Body of pancreas (tissue), 4 donors: ENCODE results near the gene SEC14L2. TPM values are rescaled to one million over a fixed set of nuclear protein-coding genes. Genes with fewer than 3 reads are reported as not detected.
A peak's percentile ranks its signal among the peaks of the same experiment; 100 is the strongest.

ENCODE experiments used
- ATAC-seq: fragments of 150-250 bp; one replicate; pipeline ENCODE4 v1.9.1; 2016
- DNase-seq, 4 donors: peaks; one replicate each; pipeline ENCODE4 v3.0.0-alpha.2; 2019
- H3K27ac ChIP-seq, 4 donors: fragments of 200-600 bp; sonication (generic); 1 replicate in 3 of 4; 2 replicates in 1 of 4; pipeline versions ENCODE4 v1.5.1 to v1.6.1; 2016 to 2019; ENCODE audit warnings: mild to moderate bottlenecking in 1 of 4, mixed read lengths in 1 of 4, moderate library complexity in 1 of 4
- H3K27me3 ChIP-seq, 2 donors: fragments of 200-600 bp; sonication (generic); one replicate each; pipeline ENCODE4 v1.6.0; 2016; ENCODE audit warnings: mild to moderate bottlenecking in 1 of 2
- H3K36me3 ChIP-seq, 2 donors: fragments of 200-600 bp; sonication (generic); replicated peaks in 1 of 2; 2 replicates each; pipeline ENCODE4 v1.5.1; 2016; ENCODE audit warnings: low read depth in 2 of 2; ENCODE audit not compliant: insufficient read depth in 1 of 2
- H3K4me1 ChIP-seq: fragments of 200-600 bp; sonication (generic); one replicate; pipeline ENCODE4 v1.6.0; 2016
- H3K4me3 ChIP-seq, 2 donors: fragments of 200-600 bp; sonication (generic); 1 replicate in 1 of 2; 2 replicates in 1 of 2; pipeline ENCODE4 v1.5.1; 2016 to 2019
- H3K9me3 ChIP-seq, 3 donors: fragments of 200-600 bp; sonication (generic); 1 replicate in 2 of 3; 2 replicates in 1 of 3; pipeline ENCODE4 v1.5.1; 2016
- CTCF ChIP-seq, 7 experiments: fragments of 450-650 bp in 4 of 7; fragments of 200-600 bp in 3 of 7; sonication (generic) in 3 of 7; IDR thresholded peaks; one replicate each; pipeline ENCODE4 v1.5.1; 2016 to 2019; ENCODE audit warnings: antibody characterized with exemption in 7 of 7
- POLR2A ChIP-seq, 3 donors: fragments of 450-650 bp; IDR thresholded peaks; one replicate each; pipeline ENCODE4 v1.6.1; 2016; ENCODE audit warnings: antibody characterized with exemption in 3 of 3, mild to moderate bottlenecking in 2 of 3
- WGBS, 2 donors: methylation state at CpG; one replicate each; pipeline ENCODE4 v1.1.5; 2017; 5-methylcytosine and 5-hydroxymethylcytosine counted together
- intact Hi-C: fragments of 100-400 bp; cut with DNase I; formaldehyde crosslinking; loops from one replicate; pipeline ENCODE4 v1.15.1; 2023
- total RNA-seq, 2 donors: library from RNA; depleted of rRNA; stranded (reverse); fragments of >200 nt; gene quantifications; one replicate each; pipeline ENCODE4 v1.1.0, GENCODE V29; 2016

The SEC14L2 gene
- total RNA-seq, 2 donors from 2014 or later: 0.33 to 3.9 TPM

GRCh38 chr22:30420347-30421125 is 23.7 kb downstream of the SEC14L2 start:
- Histone ChIP-seq H3K4me1 (peaks cover 43% of the 10 kb centered on the region), H3K27ac (no peak overlapping the region), H3K36me3 (peaks cover 0 to 2% of the 10 kb centered on the region in 2 donors), H3K4me3 (no peak overlapping the region), H3K9me3 (no peaks in the 10 kb centered on the region), H3K27me3 (no peaks in the 10 kb centered on the region)
- TF ChIP-seq POLR2A (IDR thresholded peaks at IDR 0.05) (no peak), CTCF (IDR thresholded peaks at IDR 0.05) (no peak)
- intact Hi-C loops: no loop called here
- WGBS, 2 donors: 66 to 78% methylated on average over 6 of the region's 6 CpGs
- no peak for DNase-seq
- no peak for ATAC-seq

- Histone ChIP-seq H3K9me3 (no peaks in the 10 kb centered on the region), H3K4me1 (peaks cover 52% of the 10 kb centered on the region), H3K4me3 (no peak overlapping the region), H3K36me3 (peaks cover 0 to 2% of the 10 kb centered on the region in 2 donors), H3K27me3 (no peaks in the 10 kb centered on the region), H3K27ac (peak overlapping the region; percentile 94 to 97 (median 96))
- no peak for TF ChIP-seq POLR2A (IDR thresholded peaks at IDR 0.05)
- TF ChIP-seq CTCF (IDR thresholded peaks at IDR 0.05): no peak
- DNase-seq: no peak
- 49 to 56% methylated on average over 8 of the region's 8 CpGs for WGBS, 2 donors
- intact Hi-C loops: no loop called here
- ATAC-seq: no peak
Observed at GRCh38 chr22:30421695-30422480, 25.1 kb downstream of the SEC14L2 start.

GRCh38 chr22:30422481-30423300 is 25.9 kb downstream of the SEC14L2 start:
- Histone ChIP-seq H3K27ac (peak overlapping the region; percentile 94 to 97 (median 96)), H3K9me3 (no peaks in the 10 kb centered on the region), H3K27me3 (no peaks in the 10 kb centered on the region), H3K4me3 (peak overlapping the region; percentile 20), H3K4me1 (peaks cover 53% of the 10 kb centered on the region), H3K36me3 (no peaks in the 10 kb centered on the region)
- intact Hi-C loops: no loop called here
- DNase-seq (peak; percentile 67 to 91 (median 84)), ATAC-seq (peak; percentile 26)
- 21 to 28% methylated on average over 12 to 18 of the region's 18 CpGs for WGBS, 2 donors
- TF ChIP-seq CTCF (IDR thresholded peaks at IDR 0.05) (no peak), POLR2A (IDR thresholded peaks at IDR 0.05) (peak in 1 of 3 donors; percentile 67)

GRCh38 chr22:30423301-30423958 is 26.6 kb downstream of the SEC14L2 start:
- no peaks in the 10 kb centered on the region for H3K27me3 ChIP-seq
- ATAC-seq (peak; percentile 60), DNase-seq (peak in 1 of 4 donors; percentile 63)
- TF ChIP-seq POLR2A (IDR thresholded peaks at IDR 0.05) (peak; percentile 91 to 95 (median 95)), CTCF (IDR thresholded peaks at IDR 0.05) (peak in 3 of 7 experiments; percentile 15 to 36 (median 24))
- peaks cover 53% of the 10 kb centered on the region for H3K4me1 ChIP-seq
- H3K9me3 ChIP-seq: no peaks in the 10 kb centered on the region
- intact Hi-C loops: no loop called here
- WGBS, 2 donors: 0% methylated on average over 11 to 45 of the region's 45 CpGs
- H3K36me3 ChIP-seq: no peaks in the 10 kb centered on the region
- H3K27ac ChIP-seq: peak overlapping the region; percentile 94 to 97 (median 96)
- peak overlapping the region; percentile 20 for H3K4me3 ChIP-seq
